Esophagus muscularis mucosa (tissue), 4 donors: ENCODE measurements around the gene THBD. TPM values are rescaled to one million over a fixed set of nuclear protein-coding genes. Genes with fewer than 3 reads are reported as not detected.

Source experiments
- DNase-seq: peaks from one replicate; pipeline ENCODE4 v3.0.0-alpha.2; 2017; ENCODE audit errors: extremely low spot score
- H3K27ac ChIP-seq, 4 donors: fragments of 200-600 bp; sonication (generic); replicated peaks in 1 of 4; 1 replicate in 3 of 4; 2 replicates in 1 of 4; pipeline ENCODE4 v1.5.1; 2016 to 2019; ENCODE audit warnings: mild to moderate bottlenecking in 1 of 4
- H3K27me3 ChIP-seq, 4 donors: fragments of 200-600 bp; sonication (generic); one replicate each; pipeline versions ENCODE4 v1.5.1 to v1.6.0; 2016 to 2019
- H3K36me3 ChIP-seq, 4 donors: fragments of 200-600 bp; sonication (generic); one replicate each; pipeline ENCODE4 v1.5.1; 2016 to 2019
- H3K4me1 ChIP-seq, 4 donors: fragments of 200-600 bp; sonication (generic); one replicate each; pipeline ENCODE4 v1.5.1; 2016 to 2019
- H3K4me3 ChIP-seq, 4 donors: fragments of 200-600 bp; sonication (generic); 1 replicate in 2 of 4; 2 replicates in 2 of 4; pipeline ENCODE4 v1.5.1; 2016 to 2019; ENCODE audit warnings: mild to moderate bottlenecking in 4 of 4, moderate library complexity in 1 of 4
- H3K9me3 ChIP-seq, 4 donors: fragments of 200-600 bp; sonication (generic); 1 replicate in 3 of 4; 2 replicates in 1 of 4; pipeline ENCODE4 v1.5.1; 2016 to 2019
- EP300 ChIP-seq: sonication (generic); formaldehyde crosslinking; IDR thresholded peaks from one replicate; pipeline ENCODE4 v1.6.1; 2017; ENCODE audit warnings: antibody characterized with exemption
- POLR2A ChIP-seq: fragments of 450-650 bp; IDR thresholded peaks from one replicate; pipeline ENCODE4 v1.6.1; 2017; ENCODE audit warnings: antibody characterized with exemption, moderate library complexity, mild to moderate bottlenecking, low read depth
- POLR2AphosphoS5 ChIP-seq, 2 donors: sonication (generic); formaldehyde crosslinking; IDR thresholded peaks; one replicate each; pipeline ENCODE4 v1.6.1; 2017; ENCODE audit warnings: antibody characterized with exemption in 2 of 2
- WGBS: methylation state at CpG from one replicate; pipeline ENCODE4 v1.1.5; 2018; 5-methylcytosine and 5-hydroxymethylcytosine counted together
- intact Hi-C: fragments of 100-400 bp; cut with DNase I; formaldehyde crosslinking; loops from one replicate; pipeline ENCODE4 v1.15.1; 2023
- total RNA-seq, 4 donors: library from RNA; depleted of rRNA; stranded (reverse); fragments of >200 nt; gene quantifications; one replicate each; pipeline versions ENCODE4 v1.1.0 to v1.2.1, GENCODE V29; 2016
- TF ChIP-seq, protein P1 (sequence below), 3 experiments: fragments of 200-600 bp in 2 of 3; fragments of 450-650 bp in 1 of 3; sonication (generic) in 2 of 3; IDR thresholded peaks; one replicate each; pipeline ENCODE4 v1.5.1; 2017 to 2019; ENCODE audit warnings: antibody characterized with exemption in 3 of 3, mild to moderate bottlenecking in 2 of 3, moderate library complexity in 1 of 3

THBD gene
- total RNA-seq, 4 donors from 2014 or later, result 22.4 to 206 (median 47.3) TPM

DNA sequence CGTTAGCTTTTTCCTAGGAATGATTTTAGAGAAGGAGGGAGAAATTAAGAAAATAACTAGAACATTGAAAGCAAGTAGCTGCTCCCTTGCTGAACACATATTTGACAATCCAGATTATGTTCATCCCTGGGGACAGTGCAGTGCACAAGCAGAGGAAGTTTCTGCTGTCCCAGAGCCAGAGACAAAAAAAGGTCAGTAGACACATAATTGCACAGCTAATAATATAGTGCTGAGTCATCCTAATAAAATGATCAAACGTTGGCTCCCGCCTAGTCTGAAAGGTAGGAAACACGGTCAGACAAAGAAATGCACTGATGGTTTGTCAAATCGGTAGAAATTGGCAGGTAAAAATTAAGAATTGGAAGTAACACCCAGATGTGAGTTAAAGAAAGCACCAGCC, 36.0 kb downstream of the THBD start:
- Histone ChIP-seq H3K4me1 (peaks cover 0 to 3% (median 0%) of the 10 kb centered on the region in 4 donors), H3K9me3 (no peaks in the 10 kb centered on the region), H3K27ac (no peak overlapping the region), H3K4me3 (no peak overlapping the region), H3K27me3 (no peaks in the 10 kb centered on the region), H3K36me3 (no peaks in the 10 kb centered on the region)
- no peak for TF ChIP-seq EP300
- TF ChIP-seq, protein P1, sequence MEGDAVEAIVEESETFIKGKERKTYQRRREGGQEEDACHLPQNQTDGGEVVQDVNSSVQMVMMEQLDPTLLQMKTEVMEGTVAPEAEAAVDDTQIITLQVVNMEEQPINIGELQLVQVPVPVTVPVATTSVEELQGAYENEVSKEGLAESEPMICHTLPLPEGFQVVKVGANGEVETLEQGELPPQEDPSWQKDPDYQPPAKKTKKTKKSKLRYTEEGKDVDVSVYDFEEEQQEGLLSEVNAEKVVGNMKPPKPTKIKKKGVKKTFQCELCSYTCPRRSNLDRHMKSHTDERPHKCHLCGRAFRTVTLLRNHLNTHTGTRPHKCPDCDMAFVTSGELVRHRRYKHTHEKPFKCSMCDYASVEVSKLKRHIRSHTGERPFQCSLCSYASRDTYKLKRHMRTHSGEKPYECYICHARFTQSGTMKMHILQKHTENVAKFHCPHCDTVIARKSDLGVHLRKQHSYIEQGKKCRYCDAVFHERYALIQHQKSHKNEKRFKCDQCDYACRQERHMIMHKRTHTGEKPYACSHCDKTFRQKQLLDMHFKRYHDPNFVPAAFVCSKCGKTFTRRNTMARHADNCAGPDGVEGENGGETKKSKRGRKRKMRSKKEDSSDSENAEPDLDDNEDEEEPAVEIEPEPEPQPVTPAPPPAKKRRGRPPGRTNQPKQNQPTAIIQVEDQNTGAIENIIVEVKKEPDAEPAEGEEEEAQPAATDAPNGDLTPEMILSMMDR (IDR thresholded peaks at IDR 0.05), result no peak
- no peak for TF ChIP-seq POLR2A
- no peak for TF ChIP-seq POLR2AphosphoS5 (IDR thresholded peaks at IDR 0.05)
- no peak for DNase-seq
- 70% methylated on average over 5 of the region's 5 CpGs for WGBS
- intact Hi-C loops, result no loop called here

DNA sequence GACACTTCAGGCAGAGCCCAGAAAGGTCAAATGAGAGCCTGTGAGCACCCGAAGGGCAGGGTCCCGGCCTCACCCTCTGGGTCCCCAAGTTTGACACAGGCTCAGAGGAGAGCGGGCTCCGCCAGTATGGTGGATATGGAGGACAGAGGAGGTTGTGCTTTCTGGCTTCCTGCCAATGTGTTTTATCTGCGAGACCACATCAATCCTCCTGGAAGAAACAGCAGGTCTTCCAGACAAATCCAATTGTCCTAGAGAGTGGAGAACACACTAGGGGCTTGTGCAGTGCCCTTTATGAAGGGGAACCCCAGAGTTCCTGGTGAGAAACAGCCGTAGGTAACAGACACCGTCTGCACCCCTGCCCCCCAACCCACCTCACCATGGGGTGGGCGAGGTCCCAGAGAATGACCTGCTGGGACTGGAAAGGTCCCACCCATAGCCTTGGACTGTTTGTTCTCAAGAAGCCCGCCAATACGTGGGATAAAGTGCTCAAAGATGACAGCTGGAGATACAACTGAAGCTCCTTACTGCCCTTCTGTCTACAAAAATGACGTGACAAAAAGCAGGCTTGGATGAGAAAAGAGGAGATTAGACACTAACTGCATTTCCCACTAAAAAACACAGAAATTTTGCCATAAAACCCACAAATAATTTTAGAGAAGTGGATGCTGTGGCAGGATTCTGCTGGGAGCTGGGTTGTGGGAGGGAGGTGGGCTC, 38.3 kb downstream of the THBD start:
- Histone ChIP-seq H3K4me3 (no peak overlapping the region), H3K27ac (no peak overlapping the region), H3K27me3 (no peaks in the 10 kb centered on the region), H3K4me1 (peaks cover 0 to 3% (median 0%) of the 10 kb centered on the region in 4 donors), H3K36me3 (no peaks in the 10 kb centered on the region), H3K9me3 (no peaks in the 10 kb centered on the region)
- TF ChIP-seq, protein P1 (IDR thresholded peaks at IDR 0.05), result no peak
- no peak for TF ChIP-seq POLR2AphosphoS5 (IDR thresholded peaks at IDR 0.05)
- no peak for TF ChIP-seq EP300
- TF ChIP-seq POLR2A, result no peak
- DNase-seq, result no peak
- intact Hi-C loops, result no loop called here
- WGBS, result 82% methylated on average over 11 of the region's 11 CpGs

DNA sequence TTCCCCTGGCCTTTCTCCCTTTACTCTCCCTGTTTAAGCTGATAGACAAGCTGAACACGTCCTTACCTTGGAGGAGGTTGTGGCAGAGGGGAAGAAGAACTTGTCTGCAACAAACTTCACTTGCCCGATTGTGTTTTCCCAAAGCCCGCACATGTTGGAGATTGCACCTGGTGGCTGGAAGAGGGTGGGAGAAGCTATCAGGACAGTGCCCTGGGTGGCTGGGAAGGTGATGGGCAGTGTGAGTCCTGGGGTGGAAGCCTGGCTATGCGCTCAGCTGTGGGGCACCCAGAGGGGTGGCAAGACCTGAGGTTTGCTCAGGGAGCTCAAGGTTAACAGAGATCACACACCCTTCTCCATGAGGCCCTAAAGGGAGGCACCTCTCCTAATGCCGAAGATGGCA, 39.4 kb downstream of the THBD start:
- intact Hi-C loops, result no loop called here
- Histone ChIP-seq H3K27me3 (no peaks in the 10 kb centered on the region), H3K4me1 (peaks cover 0 to 3% (median 0%) of the 10 kb centered on the region in 4 donors), H3K36me3 (no peaks in the 10 kb centered on the region), H3K27ac (no peak overlapping the region), H3K9me3 (no peaks in the 10 kb centered on the region), H3K4me3 (no peak overlapping the region)
- TF ChIP-seq POLR2A, result no peak
- no peak for TF ChIP-seq POLR2AphosphoS5 (IDR thresholded peaks at IDR 0.05)
- no peak for TF ChIP-seq EP300
- TF ChIP-seq, protein P1 (IDR thresholded peaks at IDR 0.05), result no peak
- DNase-seq, result no peak
- 81% methylated on average over 5 of the region's 5 CpGs for WGBS

DNA sequence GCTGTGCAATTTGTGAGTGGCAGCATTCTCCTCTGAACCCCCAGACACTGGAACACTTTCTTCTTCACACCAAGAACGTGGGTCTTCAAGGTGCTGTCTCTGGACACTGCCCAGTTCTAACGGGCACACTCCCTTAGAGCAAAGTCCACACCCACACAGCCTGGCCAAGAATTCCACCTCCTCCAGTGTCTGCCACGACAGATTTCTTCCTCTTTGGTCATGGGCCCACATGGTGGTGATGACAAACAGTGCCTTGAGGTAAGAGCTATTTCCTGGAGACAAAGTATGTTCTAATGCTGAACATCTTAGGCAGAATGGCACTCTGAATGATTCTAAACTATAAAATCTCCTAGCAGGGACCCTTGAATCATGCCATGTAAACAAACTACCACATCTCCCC, 39.8 kb downstream of the THBD start:
- 43% methylated on average over 3 of the region's 3 CpGs for WGBS

More for the DNA sequence above, 39.8 kb downstream of the THBD start:
- H3K4me3 ChIP-seq, result no peak overlapping the region
- H3K36me3 ChIP-seq, result no peaks in the 10 kb centered on the region
- no peak for DNase-seq
- H3K27ac ChIP-seq, result no peak overlapping the region
- H3K9me3 ChIP-seq, result no peaks in the 10 kb centered on the region
- peaks cover 0 to 3% (median 0%) of the 10 kb centered on the region in 4 donors for H3K4me1 ChIP-seq
- TF ChIP-seq POLR2A (no peak), POLR2AphosphoS5 (IDR thresholded peaks at IDR 0.05) (no peak), EP300 (no peak)
- TF ChIP-seq, protein P1 (IDR thresholded peaks at IDR 0.05), result no peak
- intact Hi-C loops, result no loop called here
- no peaks in the 10 kb centered on the region for H3K27me3 ChIP-seq
